Loucy (cell line): Measurements from ENCODE around the gene SLC33A1.

Experiments
- H2AFZ ChIP-seq: fragments of 200-600 bp; sonication (generic); 2 replicates; pipeline ENCODE4 v1.6.0; 2016; ENCODE audit warnings: antibody characterized with exemption, mild to moderate bottlenecking, low read length, moderate library complexity
- H3F3A ChIP-seq: fragments of 200-600 bp; 2 replicates; pipeline ENCODE4 v1.6.0; 2016; ENCODE audit warnings: antibody characterized with exemption, low read depth, mild to moderate bottlenecking
- H3K27me3 ChIP-seq: fragments of 200-600 bp; sonication (generic); 2 replicates; pipeline ENCODE4 v1.6.1; 2014; ENCODE audit warnings: low read length, mild to moderate bottlenecking; ENCODE audit not compliant: insufficient read depth, poor library complexity, severe bottlenecking
- H3K36me3 ChIP-seq: fragments of 200-600 bp; sonication (generic); 2 replicates; pipeline ENCODE4 v1.6.1; 2016; ENCODE audit warnings: low read length; ENCODE audit not compliant: insufficient read depth
- H3K4me1 ChIP-seq: fragments of 200-600 bp; sonication (generic); 2 replicates; pipeline ENCODE4 v1.5.1; 2014; ENCODE audit warnings: low read length, mild to moderate bottlenecking; ENCODE audit not compliant: insufficient read depth, poor library complexity, severe bottlenecking
- H3K4me2 ChIP-seq: fragments of 200-600 bp; sonication (generic); 2 replicates; pipeline ENCODE4 v1.6.0; 2014; ENCODE audit warnings: antibody characterized with exemption, low read length, low read depth, mild to moderate bottlenecking; ENCODE audit not compliant: poor library complexity, severe bottlenecking
- H3K4me3 ChIP-seq: fragments of 200-600 bp; sonication (generic); 2 replicates; pipeline ENCODE4 v1.5.1; 2014; ENCODE audit warnings: low read length, mild to moderate bottlenecking, mixed read lengths; ENCODE audit not compliant: poor library complexity, severe bottlenecking
- H3K79me2 ChIP-seq: fragments of 200-600 bp; sonication (generic); 2 replicates; pipeline ENCODE4 v1.6.1; 2014; ENCODE audit warnings: low read length; ENCODE audit not compliant: insufficient read depth
- H3K9ac ChIP-seq: fragments of 200-600 bp; sonication (generic); 2 replicates; pipeline ENCODE4 v1.6.0; 2014; ENCODE audit warnings: mild to moderate bottlenecking, low read depth, low read length, moderate library complexity; ENCODE audit not compliant: poor library complexity, severe bottlenecking
- H3K9me2 ChIP-seq: fragments of 200-600 bp; sonication (generic); replicated peaks from 2 replicates; pipeline ENCODE4 v1.6.1; 2016; ENCODE audit warnings: low read depth, low read length, mixed read lengths
- H3K9me3 ChIP-seq: fragments of 200-600 bp; sonication (generic); 2 replicates; pipeline ENCODE4 v1.6.1; 2014; ENCODE audit warnings: mild to moderate bottlenecking, antibody characterized with exemption, low read length, low read depth; ENCODE audit not compliant: insufficient read depth
- H4K20me1 ChIP-seq: fragments of 200-600 bp; sonication (generic); 2 replicates; pipeline ENCODE4 v1.6.0; 2014; ENCODE audit warnings: antibody characterized with exemption, low read length, mild to moderate bottlenecking; ENCODE audit not compliant: insufficient read depth, poor library complexity, severe bottlenecking
- CTCF ChIP-seq: fragments of 200-600 bp; sonication (generic); conservative IDR thresholded peaks from 2 replicates; pipeline ENCODE4 v1.5.1; 2014; ENCODE audit warnings: mild to moderate bottlenecking, antibody characterized with exemption, low read length
- EZH2phosphoT487 ChIP-seq: fragments of 200-600 bp; IDR thresholded peaks from 2 replicates; pipeline ENCODE4 v1.6.1; 2018; ENCODE audit warnings: antibody characterized with exemption, mild to moderate bottlenecking, moderate library complexity, borderline replicate concordance

Gene SLC33A1

GRCh38 chr3:155772801-155773200 lies 81.4 kb downstream of the SLC33A1 start:
- no peaks in the 10 kb centered on the region for H3F3A ChIP-seq
- no peaks in the 10 kb centered on the region for H4K20me1 ChIP-seq
- no peaks in the 10 kb centered on the region for H3K4me1 ChIP-seq
- no peaks in the 10 kb centered on the region for H3K9me2 ChIP-seq
- peaks cover 2% of the 10 kb centered on the region; the same call in 1 of the 2 replicates for H3K36me3 ChIP-seq
- no peak for TF ChIP-seq CTCF
- no peak for TF ChIP-seq EZH2phosphoT487
- no peak overlapping the region for H3K4me3 ChIP-seq
- H3K79me2 ChIP-seq = no peaks in the 10 kb centered on the region
- H2AFZ ChIP-seq = no peak overlapping the region
- peaks cover 8% of the 10 kb centered on the region; the same call in 1 of the 2 replicates for H3K9me3 ChIP-seq
- no peak overlapping the region for H3K9ac ChIP-seq
- no peaks in the 10 kb centered on the region for H3K27me3 ChIP-seq
- H3K4me2 ChIP-seq = no peak overlapping the region

GRCh38 chr3:155771126-155771525 lies 83.1 kb downstream of the SLC33A1 start:
- Histone ChIP-seq H3K79me2 (no peaks in the 10 kb centered on the region), H3K4me3 (no peak overlapping the region), H3F3A (no peaks in the 10 kb centered on the region), H3K9me2 (no peaks in the 10 kb centered on the region), H3K9ac (no peak overlapping the region), H4K20me1 (no peaks in the 10 kb centered on the region), H3K27me3 (no peaks in the 10 kb centered on the region), H3K36me3 (peaks cover 2% of the 10 kb centered on the region; the same call in 1 of the 2 replicates), H2AFZ (no peak overlapping the region), H3K9me3 (peaks cover 8% of the 10 kb centered on the region; the same call in 1 of the 2 replicates), H3K4me1 (no peaks in the 10 kb centered on the region), H3K4me2 (no peak overlapping the region)
- no peak for TF ChIP-seq EZH2phosphoT487
- no peak for TF ChIP-seq CTCF
